Measurements from ENCODE around the gene LTBP1.

LTBP1 gene

DNA sequence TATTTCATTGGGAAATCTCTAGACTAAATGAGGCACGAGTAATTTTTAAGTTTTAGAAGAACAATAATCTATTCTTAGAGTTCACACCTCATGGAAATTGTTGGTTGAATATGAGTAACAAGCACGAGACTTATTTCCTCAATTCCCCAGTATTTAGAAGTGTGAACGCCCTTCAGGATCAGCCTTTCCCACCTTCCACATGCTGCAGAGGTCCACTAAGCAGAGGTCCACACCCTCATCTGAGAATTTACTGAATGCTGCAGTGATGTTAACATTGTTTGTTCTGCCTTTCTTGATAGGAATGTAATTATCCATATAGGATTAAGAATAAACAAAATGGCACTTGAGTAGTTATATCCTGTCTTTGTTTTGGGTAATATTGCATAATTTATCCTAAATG, 41.8 kb downstream of the LTBP1 start:
- Histone ChIP-seq H3K4me3 (ENCODE audit: low read length) (no peak overlapping the region), H3K4me1 (ENCODE audit: insufficient read depth, low read length) (no peaks in the 10 kb centered on the region), H2AFZ (ENCODE audit: low read depth, low read length) (no peak overlapping the region), H3K27me3 (ENCODE audit: insufficient read depth, low read length) (no peaks in the 10 kb centered on the region), H3K36me3 (ENCODE audit: insufficient read depth, low read length) (no peaks in the 10 kb centered on the region), H3K9me3 (ENCODE audit: low read length) (no peaks in the 10 kb centered on the region)

- Histone ChIP-seq H3K9me3 (ENCODE audit: low read length) (no peaks in the 10 kb centered on the region), H2AFZ (ENCODE audit: low read depth, low read length) (no peak overlapping the region), H3K4me3 (ENCODE audit: low read length) (no peak overlapping the region), H3K4me1 (ENCODE audit: insufficient read depth, low read length) (no peaks in the 10 kb centered on the region), H3K36me3 (ENCODE audit: insufficient read depth, low read length) (no peaks in the 10 kb centered on the region), H3K27me3 (ENCODE audit: insufficient read depth, low read length) (no peaks in the 10 kb centered on the region)
Observed at GRCh38 chr2:32990556-32990955, 43.8 kb downstream of the LTBP1 start.

GRCh38 chr2:32991091-32991845, 44.5 kb downstream of the LTBP1 start:
- H3K9me3 ChIP-seq (ENCODE audit: low read length): no peaks in the 10 kb centered on the region
- H3K4me3 ChIP-seq (ENCODE audit: low read length): no peak overlapping the region
- H3K36me3 ChIP-seq (ENCODE audit: insufficient read depth, low read length): no peaks in the 10 kb centered on the region
- H2AFZ ChIP-seq (ENCODE audit: low read depth, low read length): no peak overlapping the region
- H3K27me3 ChIP-seq (ENCODE audit: insufficient read depth, low read length): no peaks in the 10 kb centered on the region
- H3K4me1 ChIP-seq (ENCODE audit: insufficient read depth, low read length): no peaks in the 10 kb centered on the region

DNA sequence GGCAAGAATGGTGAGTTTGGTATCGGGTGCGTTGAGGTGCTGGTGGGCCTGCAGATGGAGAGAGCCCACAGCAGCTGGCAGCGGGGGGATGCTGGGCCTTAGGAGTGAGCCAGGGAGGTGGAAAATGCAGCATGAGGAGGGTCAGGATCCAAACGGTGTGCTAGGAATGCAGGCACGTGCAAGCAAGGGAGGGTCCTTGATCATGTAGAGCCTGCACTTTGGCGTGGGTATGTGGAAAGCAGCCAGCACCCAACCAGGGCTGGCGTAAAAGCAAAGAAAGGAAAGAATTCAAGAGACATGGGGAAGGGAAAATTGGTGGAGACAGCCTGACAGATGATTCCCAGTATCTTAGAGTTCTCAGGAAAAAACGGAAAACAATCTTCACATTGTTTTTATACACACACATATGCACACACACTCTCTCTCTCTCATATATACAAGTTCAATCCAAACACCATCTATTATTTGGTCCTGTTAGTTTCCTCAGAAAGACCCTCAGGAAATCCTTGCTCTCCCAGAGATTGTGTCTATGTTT, 46.3 kb downstream of the LTBP1 start:
- no peaks in the 10 kb centered on the region for H3K4me1 ChIP-seq (ENCODE audit: insufficient read depth, low read length)
- no peak overlapping the region for H2AFZ ChIP-seq (ENCODE audit: low read depth, low read length)
- H3K9me3 ChIP-seq (ENCODE audit: low read length): peaks cover 2% of the 10 kb centered on the region
- no peaks in the 10 kb centered on the region for H3K27me3 ChIP-seq (ENCODE audit: insufficient read depth, low read length)
- no peaks in the 10 kb centered on the region for H3K36me3 ChIP-seq (ENCODE audit: insufficient read depth, low read length)
- no peak overlapping the region for H3K4me3 ChIP-seq (ENCODE audit: low read length)

DNA sequence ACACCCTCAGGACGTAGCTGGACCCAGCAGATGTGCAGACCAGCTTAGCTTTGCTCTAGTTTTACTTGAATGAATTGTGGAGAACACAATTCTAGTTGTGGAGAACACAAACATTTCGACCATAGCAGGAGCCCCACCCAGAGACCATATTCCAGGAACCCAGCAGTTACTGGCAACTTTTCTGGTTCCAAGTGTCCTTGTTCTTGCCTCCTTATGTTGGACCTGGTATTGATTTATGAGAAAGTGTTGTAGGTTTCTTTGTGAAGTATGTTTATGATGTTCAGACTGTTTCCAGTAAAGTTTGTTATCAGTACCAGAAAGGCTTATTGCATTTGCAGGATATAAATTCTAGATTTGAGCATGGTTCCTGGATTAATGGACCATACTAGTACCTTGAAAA, 51.0 kb downstream of the LTBP1 start:
- H2AFZ ChIP-seq (ENCODE audit: low read depth, low read length): no peak overlapping the region
- no peaks in the 10 kb centered on the region for H3K36me3 ChIP-seq (ENCODE audit: insufficient read depth, low read length)
- no peak overlapping the region for H3K4me3 ChIP-seq (ENCODE audit: low read length)
- no peaks in the 10 kb centered on the region for H3K4me1 ChIP-seq (ENCODE audit: insufficient read depth, low read length)
- H3K9me3 ChIP-seq (ENCODE audit: low read length): peaks cover 2% of the 10 kb centered on the region
- no peaks in the 10 kb centered on the region for H3K27me3 ChIP-seq (ENCODE audit: insufficient read depth, low read length)

DNA sequence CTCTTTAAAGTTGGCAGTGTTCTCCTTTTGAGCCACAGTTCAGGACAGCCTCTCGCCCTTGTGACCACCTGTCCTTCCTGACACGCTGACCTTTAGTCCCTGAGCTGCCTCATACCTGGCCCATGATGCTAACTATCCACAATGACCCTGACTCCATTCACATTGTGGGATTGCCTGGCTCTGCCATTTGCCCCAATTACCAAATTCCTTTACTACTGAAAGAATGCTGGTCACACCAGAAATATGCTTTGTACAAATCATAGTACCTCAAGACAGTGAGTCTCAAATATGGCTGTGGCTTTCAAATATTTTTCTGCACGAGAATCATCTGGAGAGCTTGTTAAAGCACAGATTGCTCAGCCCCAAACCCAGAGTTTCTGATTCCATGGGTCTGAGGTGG, 54.2 kb downstream of the LTBP1 start:
- H3K4me3 ChIP-seq (ENCODE audit: low read length): no peak overlapping the region
- H2AFZ ChIP-seq (ENCODE audit: low read depth, low read length): no peak overlapping the region
- no peaks in the 10 kb centered on the region for H3K27me3 ChIP-seq (ENCODE audit: insufficient read depth, low read length)
- no peaks in the 10 kb centered on the region for H3K36me3 ChIP-seq (ENCODE audit: insufficient read depth, low read length)
- H3K9me3 ChIP-seq (ENCODE audit: low read length): peaks cover 2% of the 10 kb centered on the region
- no peaks in the 10 kb centered on the region for H3K4me1 ChIP-seq (ENCODE audit: insufficient read depth, low read length)

- H3K27me3 ChIP-seq (ENCODE audit: insufficient read depth, low read length): no peaks in the 10 kb centered on the region
- H3K4me3 ChIP-seq (ENCODE audit: low read length): no peak overlapping the region
- no peaks in the 10 kb centered on the region for H3K4me1 ChIP-seq (ENCODE audit: insufficient read depth, low read length)
- peaks cover 2% of the 10 kb centered on the region for H3K9me3 ChIP-seq (ENCODE audit: low read length)
- H3K36me3 ChIP-seq (ENCODE audit: insufficient read depth, low read length): no peaks in the 10 kb centered on the region
- no peak overlapping the region for H2AFZ ChIP-seq (ENCODE audit: low read depth, low read length)
Observed at GRCh38 chr2:33001823-33002222, 55.1 kb downstream of the LTBP1 start.

DNA sequence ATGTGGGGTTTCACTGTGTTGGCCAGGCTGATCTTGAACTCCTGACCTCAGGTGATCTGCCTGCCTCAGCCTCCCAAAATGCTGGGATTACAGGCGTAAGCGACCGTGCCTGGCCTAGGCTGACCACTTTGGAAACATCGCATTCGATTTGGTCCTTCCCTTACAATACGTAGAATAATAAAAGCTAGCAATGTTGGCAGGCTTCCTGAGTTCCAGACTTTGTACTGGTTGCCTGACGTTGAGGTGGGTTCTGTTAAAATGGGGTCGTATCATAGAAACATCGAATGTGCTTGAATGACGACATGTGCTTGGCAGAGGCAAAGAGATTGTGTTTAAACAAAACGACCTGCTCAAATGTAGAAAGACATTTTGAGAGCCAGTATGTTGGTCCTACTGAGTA, 56.1 kb downstream of the LTBP1 start:
- H3K9me3 ChIP-seq (ENCODE audit: low read length): no peaks in the 10 kb centered on the region
- no peak overlapping the region for H3K4me3 ChIP-seq (ENCODE audit: low read length)
- no peaks in the 10 kb centered on the region for H3K27me3 ChIP-seq (ENCODE audit: insufficient read depth, low read length)
- H3K4me1 ChIP-seq (ENCODE audit: insufficient read depth, low read length): no peaks in the 10 kb centered on the region
- no peak overlapping the region for H2AFZ ChIP-seq (ENCODE audit: low read depth, low read length)
- no peaks in the 10 kb centered on the region for H3K36me3 ChIP-seq (ENCODE audit: insufficient read depth, low read length)

GRCh38 chr2:33005057-33005456, 58.3 kb downstream of the LTBP1 start:
- Histone ChIP-seq H3K4me3 (ENCODE audit: low read length) (no peak overlapping the region), H3K4me1 (ENCODE audit: insufficient read depth, low read length) (no peaks in the 10 kb centered on the region), H3K27me3 (ENCODE audit: insufficient read depth, low read length) (no peaks in the 10 kb centered on the region), H2AFZ (ENCODE audit: low read depth, low read length) (no peak overlapping the region), H3K36me3 (ENCODE audit: insufficient read depth, low read length) (no peaks in the 10 kb centered on the region), H3K9me3 (ENCODE audit: low read length) (no peaks in the 10 kb centered on the region)

DNA sequence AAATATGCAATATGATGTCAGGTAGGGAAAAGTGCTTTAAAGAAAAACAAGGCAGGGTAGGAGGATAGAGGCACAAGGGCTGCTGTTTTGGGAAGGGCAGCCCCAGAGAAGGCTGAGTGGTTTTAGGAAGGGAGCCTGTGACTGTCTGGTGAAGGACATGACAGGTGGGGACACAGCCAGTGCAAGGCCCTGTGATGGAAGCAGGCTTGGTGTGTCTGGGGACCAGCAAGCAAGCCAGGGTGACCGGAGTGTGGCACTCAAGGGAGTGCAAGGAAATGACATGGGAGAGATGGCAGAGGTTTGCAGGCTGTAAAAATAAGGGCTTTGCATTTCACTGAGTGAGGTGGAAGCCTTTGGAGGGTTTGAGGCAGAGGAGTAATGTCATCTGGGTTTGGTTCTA, 62.0 kb downstream of the LTBP1 start:
- H3K36me3 ChIP-seq (ENCODE audit: insufficient read depth, low read length): no peaks in the 10 kb centered on the region
- peaks cover 3% of the 10 kb centered on the region for H3K4me1 ChIP-seq (ENCODE audit: insufficient read depth, low read length)
- H2AFZ ChIP-seq (ENCODE audit: low read depth, low read length): no peak overlapping the region
- no peak overlapping the region for H3K4me3 ChIP-seq (ENCODE audit: low read length)
- H3K27me3 ChIP-seq (ENCODE audit: insufficient read depth, low read length): no peaks in the 10 kb centered on the region
- no peaks in the 10 kb centered on the region for H3K9me3 ChIP-seq (ENCODE audit: low read length)

- H3K9me3 ChIP-seq (ENCODE audit: low read length): no peaks in the 10 kb centered on the region
- H3K36me3 ChIP-seq (ENCODE audit: insufficient read depth, low read length): no peaks in the 10 kb centered on the region
- H2AFZ ChIP-seq (ENCODE audit: low read depth, low read length): no peak overlapping the region
- no peaks in the 10 kb centered on the region for H3K27me3 ChIP-seq (ENCODE audit: insufficient read depth, low read length)
- no peak overlapping the region for H3K4me3 ChIP-seq (ENCODE audit: low read length)
- peaks cover 7% of the 10 kb centered on the region for H3K4me1 ChIP-seq (ENCODE audit: insufficient read depth, low read length)
Observed at GRCh38 chr2:33009249-33009648, 62.5 kb downstream of the LTBP1 start.

- H3K4me3 ChIP-seq (ENCODE audit: low read length): no peak overlapping the region
- H3K36me3 ChIP-seq (ENCODE audit: insufficient read depth, low read length): no peaks in the 10 kb centered on the region
- H3K27me3 ChIP-seq (ENCODE audit: insufficient read depth, low read length): no peaks in the 10 kb centered on the region
- H2AFZ ChIP-seq (ENCODE audit: low read depth, low read length): no peak overlapping the region
- H3K9me3 ChIP-seq (ENCODE audit: low read length): no peaks in the 10 kb centered on the region
- H3K4me1 ChIP-seq (ENCODE audit: insufficient read depth, low read length): peaks cover 9% of the 10 kb centered on the region
Observed at GRCh38 chr2:33011373-33011772, 64.6 kb downstream of the LTBP1 start.

DNA sequence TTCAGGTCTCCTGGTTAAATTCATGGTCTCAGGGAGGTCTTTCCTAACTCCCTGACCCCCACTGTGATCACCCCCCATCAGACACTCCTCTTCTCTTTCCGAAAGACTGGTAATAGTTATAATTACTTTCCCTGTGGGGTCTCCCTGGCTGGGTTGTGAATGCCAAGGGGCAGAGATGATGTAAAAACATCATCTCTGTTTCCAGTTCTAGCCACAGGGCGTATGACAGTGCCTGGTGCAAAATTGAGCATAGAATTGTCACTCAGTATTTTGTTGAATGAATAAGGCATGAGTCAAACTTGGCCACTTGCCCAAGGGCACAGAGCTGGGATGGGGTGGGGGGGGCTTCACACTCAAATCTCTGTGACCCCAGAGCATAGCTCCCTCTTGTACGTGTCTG, 65.2 kb downstream of the LTBP1 start:
- Histone ChIP-seq H3K4me3 (ENCODE audit: low read length) (no peak overlapping the region), H3K9me3 (ENCODE audit: low read length) (no peaks in the 10 kb centered on the region), H3K4me1 (ENCODE audit: insufficient read depth, low read length) (peaks cover 9% of the 10 kb centered on the region), H3K36me3 (ENCODE audit: insufficient read depth, low read length) (no peaks in the 10 kb centered on the region), H3K27me3 (ENCODE audit: insufficient read depth, low read length) (no peaks in the 10 kb centered on the region), H2AFZ (ENCODE audit: low read depth, low read length) (no peak overlapping the region)

DNA sequence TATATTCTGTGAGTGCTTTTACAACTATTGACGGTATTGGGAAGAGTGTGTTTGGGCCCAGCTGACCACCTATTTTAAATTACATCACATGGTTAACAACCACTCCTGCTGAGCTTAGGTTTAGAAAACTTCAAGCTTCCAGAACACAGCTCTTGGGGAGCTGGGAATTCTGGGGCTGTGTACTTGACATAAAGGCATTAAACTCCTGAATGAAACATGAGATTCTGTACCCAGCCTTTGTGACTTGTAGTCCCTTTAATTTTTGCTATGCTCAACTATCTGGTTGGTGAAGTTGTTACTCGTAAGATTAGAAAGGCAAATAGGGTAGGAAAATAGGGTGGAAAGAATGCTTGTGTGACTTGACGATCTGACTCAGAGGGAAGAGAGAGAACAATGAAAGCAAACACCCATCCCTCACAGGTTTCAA, 66.9 kb downstream of the LTBP1 start:
- Histone ChIP-seq H3K36me3 (ENCODE audit: insufficient read depth, low read length) (no peaks in the 10 kb centered on the region), H3K4me1 (ENCODE audit: insufficient read depth, low read length) (peaks cover 9% of the 10 kb centered on the region), H3K9me3 (ENCODE audit: low read length) (no peaks in the 10 kb centered on the region), H3K4me3 (ENCODE audit: low read length) (no peak overlapping the region), H3K27me3 (ENCODE audit: insufficient read depth, low read length) (no peaks in the 10 kb centered on the region), H2AFZ (ENCODE audit: low read depth, low read length) (peak overlapping the region; percentile 70)
